Rectal smooth muscle tissue (tissue), 1 donor: ENCODE results near the gene P2RX7.

Source experiments
- H3K27ac ChIP-seq: one replicate; pipeline ENCODE4 v1.7.0; 2013; ENCODE audit warnings: low read depth, low read length, inconsistent platforms
- H3K27me3 ChIP-seq: one replicate; pipeline ENCODE4 v1.7.0; 2013; ENCODE audit warnings: low read length; ENCODE audit not compliant: control insufficient read depth, insufficient read depth
- H3K36me3 ChIP-seq: one replicate; pipeline ENCODE4 v1.7.0; 2013; ENCODE audit warnings: low read length; ENCODE audit not compliant: control insufficient read depth, insufficient read depth
- H3K4me1 ChIP-seq: one replicate; pipeline ENCODE4 v1.7.0; 2013; ENCODE audit warnings: low read length; ENCODE audit not compliant: control insufficient read depth, insufficient read depth
- H3K4me3 ChIP-seq: one replicate; pipeline ENCODE4 v1.7.0; 2013; ENCODE audit warnings: low read length
- H3K9ac ChIP-seq: one replicate; pipeline ENCODE4 v1.7.0; 2013; ENCODE audit warnings: low read length

Gene P2RX7

DNA sequence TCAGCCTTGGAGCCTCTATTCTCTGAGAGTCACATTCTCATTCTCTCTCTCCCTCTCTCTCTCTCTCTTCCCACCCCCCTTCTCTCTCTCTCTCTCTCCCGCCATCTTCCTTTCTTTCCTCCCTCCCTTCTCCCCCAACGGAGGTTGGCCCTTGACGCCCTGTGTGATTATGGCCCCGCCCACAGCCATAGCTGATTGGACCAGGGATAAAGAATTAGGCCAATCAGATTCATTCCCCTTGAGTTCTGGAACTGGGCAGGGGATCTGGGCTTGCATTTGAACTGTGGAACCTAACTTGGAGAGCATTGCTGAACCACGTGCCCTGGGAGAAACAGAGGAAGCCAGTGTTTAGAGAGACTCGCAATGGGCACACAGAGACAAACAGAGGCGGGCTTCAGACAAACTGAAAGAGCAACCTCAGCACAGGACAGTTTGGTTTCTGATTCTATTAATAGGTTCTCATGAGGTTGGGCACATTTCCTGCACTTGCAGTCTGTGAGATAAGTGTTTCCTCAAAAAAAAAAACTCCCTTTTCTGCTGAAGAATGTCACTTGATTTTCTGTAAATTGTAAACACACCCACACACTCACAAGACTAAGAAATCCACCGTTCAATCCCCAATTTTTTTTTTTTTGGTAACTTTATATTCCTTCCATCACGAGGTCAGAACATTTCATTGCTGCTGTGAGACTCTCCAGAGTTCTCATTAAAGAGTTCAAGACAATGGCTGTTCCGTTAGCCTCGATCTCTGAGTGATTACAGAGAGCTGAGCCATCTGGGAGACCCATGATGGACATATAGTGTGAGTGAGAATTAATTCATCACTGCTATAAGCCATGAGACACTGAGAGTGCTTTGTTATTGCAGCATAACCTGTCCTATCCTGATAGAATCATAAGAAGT is 3.5 kb upstream of the P2RX7 start:
- H3K4me1 ChIP-seq = peaks cover 11% of the 10 kb centered on the region
- H3K9ac ChIP-seq = no peak overlapping the region
- no peaks in the 10 kb centered on the region for H3K36me3 ChIP-seq
- H3K27me3 ChIP-seq = no peaks in the 10 kb centered on the region
- H3K27ac ChIP-seq = peak overlapping the region; percentile 41
- peak overlapping the region; percentile 41 for H3K4me3 ChIP-seq

GRCh38 chr12:121129811-121130147 is 2.9 kb upstream of the P2RX7 start:
- Histone ChIP-seq H3K27ac (peak overlapping the region; percentile 41), H3K4me3 (no peak overlapping the region), H3K9ac (no peak overlapping the region), H3K4me1 (peaks cover 11% of the 10 kb centered on the region), H3K36me3 (no peaks in the 10 kb centered on the region), H3K27me3 (no peaks in the 10 kb centered on the region)

- Histone ChIP-seq H3K4me3 (no peak overlapping the region), H3K9ac (no peak overlapping the region), H3K27ac (no peak overlapping the region), H3K4me1 (peaks cover 11% of the 10 kb centered on the region), H3K36me3 (no peaks in the 10 kb centered on the region), H3K27me3 (no peaks in the 10 kb centered on the region)
Observed at GRCh38 chr12:121130866-121131373, 1.8 kb upstream of the P2RX7 start.

DNA sequence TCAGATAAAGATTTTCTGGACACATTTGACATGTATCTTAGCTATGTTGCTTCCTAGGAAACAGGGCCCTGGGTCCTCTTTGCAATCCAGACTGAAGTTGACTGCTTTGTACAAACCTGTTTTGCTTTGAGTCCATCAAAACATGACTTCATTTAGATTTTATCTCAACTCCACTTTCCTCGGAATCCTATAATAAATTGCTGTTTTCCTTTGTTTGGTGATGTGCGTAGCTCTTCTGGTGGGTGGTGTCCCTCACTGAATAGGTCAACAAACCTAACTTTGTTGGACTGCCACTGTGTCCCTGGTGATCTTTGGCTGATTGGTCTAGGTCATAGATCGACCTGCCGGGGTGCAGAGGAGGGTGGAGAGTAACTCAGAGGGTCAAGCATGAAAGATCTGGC is 735 bp upstream of the P2RX7 start:
- Histone ChIP-seq H3K4me3 (no peak overlapping the region), H3K27me3 (no peaks in the 10 kb centered on the region), H3K4me1 (peaks cover 11% of the 10 kb centered on the region), H3K36me3 (no peaks in the 10 kb centered on the region), H3K9ac (no peak overlapping the region), H3K27ac (peak overlapping the region; percentile 57)

DNA sequence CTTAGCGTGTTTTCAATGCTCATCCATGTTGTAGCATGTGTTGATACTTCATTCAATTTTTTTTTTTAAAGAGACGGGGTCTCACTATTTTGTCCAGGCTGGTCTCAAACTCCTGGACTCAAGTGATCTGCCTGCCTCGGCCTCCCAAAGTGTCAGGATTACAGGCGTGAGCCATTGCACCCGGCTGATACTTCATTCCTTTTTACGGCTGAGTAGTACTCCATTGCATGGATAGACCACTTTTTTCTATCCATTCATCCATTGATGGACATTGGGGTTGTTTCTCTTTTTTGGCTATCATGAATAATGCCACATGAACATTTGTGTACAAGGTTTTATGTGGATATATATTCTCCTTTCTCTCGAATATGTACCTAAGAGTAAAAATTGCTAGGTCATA is 1.2 kb downstream of the P2RX7 start:
- no peaks in the 10 kb centered on the region for H3K36me3 ChIP-seq
- peaks cover 11% of the 10 kb centered on the region for H3K4me1 ChIP-seq
- peak overlapping the region; percentile 57 for H3K27ac ChIP-seq
- H3K27me3 ChIP-seq = no peaks in the 10 kb centered on the region
- no peak overlapping the region for H3K9ac ChIP-seq
- H3K4me3 ChIP-seq = no peak overlapping the region

- no peak overlapping the region for H3K4me3 ChIP-seq
Observed at GRCh38 chr12:121135320-121135719, 2.6 kb downstream of the P2RX7 start.

GRCh38 chr12:121137512-121137911 is 4.8 kb downstream of the P2RX7 start:
- no peaks in the 10 kb centered on the region for H3K27me3 ChIP-seq
- H3K4me1 ChIP-seq = peaks cover 7% of the 10 kb centered on the region
- H3K9ac ChIP-seq = no peak overlapping the region
- no peaks in the 10 kb centered on the region for H3K36me3 ChIP-seq
- H3K4me3 ChIP-seq = no peak overlapping the region
- H3K27ac ChIP-seq = no peak overlapping the region

More at GRCh38 chr12:121135320-121135719, 2.6 kb downstream of the P2RX7 start:
- peaks cover 11% of the 10 kb centered on the region for H3K4me1 ChIP-seq
- no peaks in the 10 kb centered on the region for H3K36me3 ChIP-seq
- no peak overlapping the region for H3K9ac ChIP-seq
- H3K27me3 ChIP-seq = no peaks in the 10 kb centered on the region
- H3K27ac ChIP-seq = no peak overlapping the region

DNA sequence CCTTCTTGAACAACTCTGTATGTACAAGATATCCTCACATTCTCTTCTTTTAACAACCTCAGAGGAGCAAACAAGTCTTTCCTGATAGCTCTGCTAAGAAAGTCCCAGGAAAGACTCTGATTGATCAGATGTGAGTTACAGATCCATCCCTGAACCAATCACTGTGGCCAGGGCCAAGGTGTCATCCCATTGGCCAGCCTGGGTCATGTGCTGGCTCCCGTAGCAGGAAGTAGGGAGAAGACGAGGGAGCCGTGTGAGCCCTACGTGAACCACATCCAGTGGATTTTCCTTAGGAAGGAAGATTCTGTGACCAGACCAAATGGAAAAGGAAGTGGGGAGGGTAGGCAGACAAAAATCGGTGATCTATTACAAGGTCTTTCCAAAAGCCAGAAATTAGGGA is 5.6 kb downstream of the P2RX7 start:
- H3K27me3 ChIP-seq = no peaks in the 10 kb centered on the region
- H3K27ac ChIP-seq = no peak overlapping the region
- no peak overlapping the region for H3K4me3 ChIP-seq
- H3K36me3 ChIP-seq = no peaks in the 10 kb centered on the region
- peaks cover 6% of the 10 kb centered on the region for H3K4me1 ChIP-seq
- no peak overlapping the region for H3K9ac ChIP-seq

- Histone ChIP-seq H3K4me1 (no peaks in the 10 kb centered on the region), H3K36me3 (no peaks in the 10 kb centered on the region), H3K4me3 (no peak overlapping the region), H3K27ac (no peak overlapping the region), H3K9ac (no peak overlapping the region), H3K27me3 (no peaks in the 10 kb centered on the region)
Observed at GRCh38 chr12:121139286-121139685, 6.6 kb downstream of the P2RX7 start.

DNA sequence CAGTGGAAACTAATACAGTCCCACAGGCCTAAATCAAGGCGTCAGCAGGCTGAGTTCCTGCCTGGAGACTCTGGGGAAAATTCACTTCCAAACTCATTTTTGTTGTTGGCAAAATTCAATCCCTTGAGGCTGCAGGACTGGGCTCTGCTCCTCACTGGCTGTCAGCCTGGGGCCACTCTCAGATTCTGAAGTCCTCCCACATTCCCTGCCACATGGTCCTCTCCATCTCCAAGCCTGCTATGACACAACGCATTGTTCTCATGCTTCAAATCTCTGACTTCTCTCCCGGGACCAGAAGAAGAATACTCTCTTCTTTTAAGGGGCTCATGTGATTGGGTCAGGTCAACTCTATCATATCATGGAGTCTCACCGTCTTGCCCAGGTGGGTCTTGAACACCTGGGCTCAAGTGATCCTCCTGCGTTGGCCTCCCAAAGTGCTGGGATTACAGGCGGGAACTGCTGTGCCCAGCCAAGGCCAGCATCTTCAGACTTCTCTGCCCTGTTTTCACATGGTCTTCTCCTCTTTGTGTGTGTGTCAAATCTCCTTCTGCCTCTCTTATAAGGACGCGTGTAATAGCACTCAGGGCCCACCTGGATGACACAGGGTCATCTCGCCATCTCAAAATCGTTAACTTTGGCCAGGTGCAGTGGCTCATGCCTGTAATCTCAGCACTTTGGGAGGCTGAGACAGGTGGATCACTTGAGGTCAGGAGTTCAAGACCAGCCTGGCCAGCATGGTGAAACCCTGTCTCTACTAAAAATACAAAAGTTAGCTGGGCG is 9.7 kb downstream of the P2RX7 start:
- no peak overlapping the region for H3K27ac ChIP-seq
- H3K4me3 ChIP-seq = no peak overlapping the region
- no peaks in the 10 kb centered on the region for H3K4me1 ChIP-seq
- H3K27me3 ChIP-seq = no peaks in the 10 kb centered on the region
- no peak overlapping the region for H3K9ac ChIP-seq
- H3K36me3 ChIP-seq = no peaks in the 10 kb centered on the region

DNA sequence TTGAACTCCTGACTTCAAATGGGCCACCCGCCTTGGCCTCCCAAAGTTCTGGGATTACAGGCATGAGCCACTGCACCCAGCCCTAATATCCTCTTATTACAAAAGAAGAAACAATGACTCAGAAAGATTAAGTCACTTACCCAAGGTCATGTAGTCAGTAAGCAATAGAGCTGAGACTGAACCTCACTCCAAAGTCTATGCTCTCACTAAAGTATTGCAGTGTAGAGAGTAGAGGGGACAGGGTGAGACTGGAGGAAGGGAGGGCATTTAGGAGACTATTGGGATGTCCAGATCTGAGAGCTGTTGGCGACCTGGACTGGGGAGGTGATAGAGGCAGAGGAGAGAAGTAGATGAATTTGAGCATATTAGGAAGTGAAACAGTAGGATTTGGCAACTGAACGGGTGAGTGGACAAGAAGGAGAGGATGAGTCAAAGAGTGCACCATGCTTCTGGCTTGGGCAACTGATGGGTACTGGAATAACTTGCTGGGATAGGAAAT is 11.8 kb downstream of the P2RX7 start:
- no peaks in the 10 kb centered on the region for H3K4me1 ChIP-seq
- H3K27me3 ChIP-seq = no peaks in the 10 kb centered on the region
- no peak overlapping the region for H3K9ac ChIP-seq
- H3K4me3 ChIP-seq = no peak overlapping the region
- no peaks in the 10 kb centered on the region for H3K36me3 ChIP-seq
- no peak overlapping the region for H3K27ac ChIP-seq

DNA sequence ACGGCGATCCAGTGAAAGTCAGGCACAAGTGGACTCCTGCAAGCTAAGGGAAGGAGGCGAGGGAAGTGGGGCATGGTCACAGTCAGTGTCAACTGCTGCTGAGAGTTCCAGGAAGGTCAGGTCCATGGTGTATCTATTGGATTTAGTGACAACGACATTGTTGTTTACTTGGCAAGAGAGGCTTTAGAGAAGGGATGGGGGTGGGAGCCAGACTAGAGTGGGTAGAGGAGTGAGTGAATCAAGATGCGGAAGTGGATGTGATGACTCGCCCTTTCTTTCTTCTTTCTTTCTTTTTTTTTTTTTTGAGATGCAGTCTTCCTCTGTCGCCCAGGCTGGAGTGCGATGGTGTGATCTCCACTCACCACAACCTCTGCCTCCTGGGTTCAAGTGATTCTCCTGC is 12.5 kb downstream of the P2RX7 start:
- Histone ChIP-seq H3K4me1 (no peaks in the 10 kb centered on the region), H3K4me3 (no peak overlapping the region), H3K27me3 (no peaks in the 10 kb centered on the region), H3K9ac (no peak overlapping the region), H3K27ac (no peak overlapping the region), H3K36me3 (no peaks in the 10 kb centered on the region)
